Mucosa of descending colon (tissue), 3 donors: ENCODE data around the gene PLCG2. TPM values are rescaled to one million over a fixed set of nuclear protein-coding genes. Genes with fewer than 3 reads are reported as not detected.
A peak's percentile ranks its signal among the peaks of the same experiment; 100 is the strongest.

ENCODE experiments used
- ATAC-seq: fragments of 200-7000 bp; cut with Tn5 transposase; one replicate; pipeline ENCODE4 v1.9.1; 2020; ENCODE audit warnings: mild to moderate bottlenecking, moderate library complexity
- DNase-seq, 3 donors: peaks; one replicate each; pipeline ENCODE4 v3.0.0-alpha.2; 2020
- H3K36me3 ChIP-seq: fragments of 200-600 bp; one replicate; pipeline ENCODE4 v1.8.0; 2021; ENCODE audit warnings: low read depth, mild to moderate bottlenecking
- H3K4me1 ChIP-seq: fragments of 200-600 bp; one replicate; pipeline ENCODE4 v1.8.0; 2021; ENCODE audit warnings: low read depth, mild to moderate bottlenecking
- H3K4me3 ChIP-seq: fragments of 200-600 bp; one replicate; pipeline ENCODE4 v1.8.0; 2021; ENCODE audit warnings: mild to moderate bottlenecking
- H3K9me3 ChIP-seq: fragments of 200-600 bp; one replicate; pipeline ENCODE4 v1.8.0; 2021; ENCODE audit warnings: mild to moderate bottlenecking
- CTCF ChIP-seq: fragments of 200-600 bp; IDR thresholded peaks from one replicate; pipeline ENCODE4 v1.8.0; 2022; ENCODE audit warnings: antibody characterized with exemption, mild to moderate bottlenecking
- intact Hi-C, 2 donors: fragments of 100-400 bp; cut with DNase I in 1 of 2; cut with micrococcal nuclease in 1 of 2; formaldehyde crosslinking; loops; one replicate each; pipeline versions ENCODE4 v1.11.0 to v1.11.1; 2022; cut with DNase I, micrococcal nuclease
- total RNA-seq, 3 donors: library from RNA; stranded (reverse); fragmentation: NEBNext Ultra II Directional in 2 of 3; extraction: Animal tissue kit (Norgen Biotek cat#: 25700) in 2 of 3; gene quantifications; one replicate each; pipeline versions ENCODE4 v1.2.1 to v1.2.4, GENCODE V29; 2021 to 2023
- donor health status: DM: no; HTN: no; CAD: no; lungs with moderate emphysema.
- donor health status: DM: no; HTN: no; CAD: no.
- donor health status: DM: no; HTN: yes; CAD: no.

PLCG2 gene
- total RNA-seq, 3 donors from 2014 or later, result 14.7 to 19.5 (median 15.0) TPM

GRCh38 chr16:81780350-81780749 lies 1.3 kb downstream of the PLCG2 start:
- H3K36me3 ChIP-seq, result no peaks in the 10 kb centered on the region
- peaks cover 3% of the 10 kb centered on the region for H3K4me1 ChIP-seq
- TF ChIP-seq CTCF, result no peak
- H3K9me3 ChIP-seq, result no peaks in the 10 kb centered on the region
- ATAC-seq (no peak), DNase-seq (no peak)
- no peak overlapping the region for H3K4me3 ChIP-seq
- intact Hi-C loops, result no loop called here

GRCh38 chr16:81782236-81782635 lies 3.1 kb downstream of the PLCG2 start:
- no peaks in the 10 kb centered on the region for H3K9me3 ChIP-seq
- no peak overlapping the region for H3K4me3 ChIP-seq
- no peak for ATAC-seq
- TF ChIP-seq CTCF, result no peak
- H3K36me3 ChIP-seq, result no peaks in the 10 kb centered on the region
- DNase-seq, result no peak
- peaks cover 3% of the 10 kb centered on the region for H3K4me1 ChIP-seq
- intact Hi-C loops, result no loop called here

GRCh38 chr16:81784072-81784795 lies 5.1 kb downstream of the PLCG2 start:
- Histone ChIP-seq H3K36me3 (no peaks in the 10 kb centered on the region), H3K9me3 (no peaks in the 10 kb centered on the region), H3K4me1 (no peaks in the 10 kb centered on the region), H3K4me3 (no peak overlapping the region)
- DNase-seq (no peak), ATAC-seq (peak; percentile 24)
- TF ChIP-seq CTCF, result no peak
- intact Hi-C loops, result no loop called here

GRCh38 chr16:81785138-81785924 lies 6.2 kb downstream of the PLCG2 start:
- no peaks in the 10 kb centered on the region for H3K36me3 ChIP-seq
- ATAC-seq (peak; percentile 31), DNase-seq (no peak)
- H3K4me1 ChIP-seq, result no peaks in the 10 kb centered on the region
- H3K9me3 ChIP-seq, result no peaks in the 10 kb centered on the region
- intact Hi-C loops, result no loop called here
- H3K4me3 ChIP-seq, result no peak overlapping the region
- no peak for TF ChIP-seq CTCF

GRCh38 chr16:81786321-81786720 lies 7.2 kb downstream of the PLCG2 start:
- no peak for TF ChIP-seq CTCF
- ATAC-seq (no peak), DNase-seq (no peak)
- no peaks in the 10 kb centered on the region for H3K4me1 ChIP-seq
- intact Hi-C loops, result no loop called here
- H3K4me3 ChIP-seq, result no peak overlapping the region
- no peaks in the 10 kb centered on the region for H3K36me3 ChIP-seq
- no peaks in the 10 kb centered on the region for H3K9me3 ChIP-seq
